Measurements from ENCODE around the gene FBXW12. TPM values are rescaled to one million over a fixed set of nuclear protein-coding genes. Genes with fewer than 3 reads are reported as not detected.

The FBXW12 gene
- polyA plus RNA-seq, 1 donor = 0.73 TPM

GRCh38 chr3:48423241-48423882 lies 51.3 kb downstream of the FBXW12 start:
- no peak for DNase-seq

- DNase-seq = no peak
Observed at GRCh38 chr3:48423883-48424695, 52.1 kb downstream of the FBXW12 start.

GRCh38 chr3:48425281-48425812 lies 53.3 kb downstream of the FBXW12 start:
- DNase-seq = no peak

- no peak for DNase-seq
Observed at GRCh38 chr3:48426401-48426909, 54.4 kb downstream of the FBXW12 start.

GRCh38 chr3:48426944-48427629 lies 55.1 kb downstream of the FBXW12 start:
- no peak for DNase-seq

GRCh38 chr3:48427630-48427962 lies 55.6 kb downstream of the FBXW12 start:
- no peak for DNase-seq

- DNase-seq = no peak
Observed at GRCh38 chr3:48428088-48428571, 56.1 kb downstream of the FBXW12 start.

- DNase-seq = peak; percentile 71
Observed at GRCh38 chr3:48428572-48429316, 56.7 kb downstream of the FBXW12 start.

- no peak for DNase-seq
Observed at GRCh38 chr3:48429317-48429959, 57.4 kb downstream of the FBXW12 start.

- peak; percentile 90 for DNase-seq
Observed at GRCh38 chr3:48429960-48430707, 58.1 kb downstream of the FBXW12 start, which contains the start of gene PLXNB1. Gene PLXNB1 (minus strand): TSS chr3:48430086. CDS start chr3:48424611, 5,475 bp downstream.

GRCh38 chr3:48430708-48431101 lies 58.7 kb downstream of the FBXW12 start:
- no peak for DNase-seq

- no peak for DNase-seq
Observed at GRCh38 chr3:48431224-48432029, 59.4 kb downstream of the FBXW12 start.

- no peak for DNase-seq
Observed at GRCh38 chr3:48432411-48433371, 60.7 kb downstream of the FBXW12 start.

GRCh38 chr3:48433472-48434118 lies 61.6 kb downstream of the FBXW12 start:
- no peak for DNase-seq

GRCh38 chr3:48434591-48435222 lies 62.7 kb downstream of the FBXW12 start:
- no peak for DNase-seq

GRCh38 chr3:48435223-48435595 lies 63.2 kb downstream of the FBXW12 start:
- DNase-seq = no peak

- peak; percentile 84 for DNase-seq
Observed at GRCh38 chr3:48435774-48436476, 63.9 kb downstream of the FBXW12 start.
